ENCODE data around the gene CNTNAP3B. TPM values are rescaled to one million over a fixed set of nuclear protein-coding genes. Genes with fewer than 3 reads are reported as not detected.
"Not testable (repeated sequence)": the region's sequence is repeated elsewhere in the genome, so short reads cannot be mapped to it uniquely, and the experiment has no call there.

The CNTNAP3B gene
- total RNA-seq, 2 experiments from 2014 or later = not detected

- H3K36me3 Mint-ChIP-seq; H3K4me3 Mint-ChIP-seq; H3K4me1 Mint-ChIP-seq; CTCF ChIA-PET; H3K27me3 Mint-ChIP-seq; H3K27ac Mint-ChIP-seq; H3K9me3 Mint-ChIP-seq (ENCODE audit: low read depth); ATAC-seq; DNase-seq: not testable (repeated sequence)
These were observed 211.9 kb downstream of the CNTNAP3B start for GRCh38 chr9:41917374-41917773.

- ATAC-seq; H3K9me3 Mint-ChIP-seq (ENCODE audit: low read depth); H3K36me3 Mint-ChIP-seq; H3K4me1 Mint-ChIP-seq; H3K4me3 Mint-ChIP-seq; DNase-seq; CTCF ChIA-PET; H3K27me3 Mint-ChIP-seq; H3K27ac Mint-ChIP-seq: not testable (repeated sequence)
These were observed 223.7 kb downstream of the CNTNAP3B start for GRCh38 chr9:41905488-41905887.

- not testable (repeated sequence) for ATAC-seq, H3K4me3 Mint-ChIP-seq
These were observed 226.5 kb downstream of the CNTNAP3B start for GRCh38 chr9:41902762-41903161.

GRCh38 chr9:41898720-41899343, 230.4 kb downstream of the CNTNAP3B start:
- CTCF ChIA-PET; H3K4me3 Mint-ChIP-seq; H3K9me3 Mint-ChIP-seq (ENCODE audit: low read depth); H3K27me3 Mint-ChIP-seq; ATAC-seq; DNase-seq; H3K27ac Mint-ChIP-seq; H3K36me3 Mint-ChIP-seq; H3K4me1 Mint-ChIP-seq: not testable (repeated sequence)

More at GRCh38 chr9:41902762-41903161, 226.5 kb downstream of the CNTNAP3B start:
- CTCF ChIA-PET; H3K4me1 Mint-ChIP-seq; H3K36me3 Mint-ChIP-seq; H3K9me3 Mint-ChIP-seq (ENCODE audit: low read depth); H3K27me3 Mint-ChIP-seq; DNase-seq; H3K27ac Mint-ChIP-seq: not testable (repeated sequence)

- H3K27ac Mint-ChIP-seq; H3K4me1 Mint-ChIP-seq; H3K36me3 Mint-ChIP-seq; H3K9me3 Mint-ChIP-seq (ENCODE audit: low read depth); DNase-seq; ATAC-seq; H3K27me3 Mint-ChIP-seq; H3K4me3 Mint-ChIP-seq; CTCF ChIA-PET: not testable (repeated sequence)
These were observed 254.7 kb downstream of the CNTNAP3B start for GRCh38 chr9:41874557-41874956.

GRCh38 chr9:41855422-41855821, 273.8 kb downstream of the CNTNAP3B start:
- H3K4me3 Mint-ChIP-seq = not testable (repeated sequence)

GRCh38 chr9:41851848-41852740, 277.1 kb downstream of the CNTNAP3B start:
- H3K36me3 Mint-ChIP-seq; H3K27ac Mint-ChIP-seq; CTCF ChIA-PET; DNase-seq; H3K4me1 Mint-ChIP-seq; H3K9me3 Mint-ChIP-seq (ENCODE audit: low read depth); H3K27me3 Mint-ChIP-seq; ATAC-seq; H3K4me3 Mint-ChIP-seq: not testable (repeated sequence)

More at GRCh38 chr9:41855422-41855821, 273.8 kb downstream of the CNTNAP3B start:
- H3K27ac Mint-ChIP-seq; H3K9me3 Mint-ChIP-seq (ENCODE audit: low read depth); H3K36me3 Mint-ChIP-seq; CTCF ChIA-PET; ATAC-seq; H3K4me1 Mint-ChIP-seq; H3K27me3 Mint-ChIP-seq; DNase-seq: not testable (repeated sequence)

GRCh38 chr9:41847829-41848228, 281.4 kb downstream of the CNTNAP3B start:
- H3K4me3 Mint-ChIP-seq, H3K36me3 Mint-ChIP-seq, CTCF ChIA-PET: not testable (repeated sequence)

More at GRCh38 chr9:41847829-41848228, 281.4 kb downstream of the CNTNAP3B start:
- H3K4me1 Mint-ChIP-seq; H3K27me3 Mint-ChIP-seq; H3K9me3 Mint-ChIP-seq (ENCODE audit: low read depth); ATAC-seq; DNase-seq; H3K27ac Mint-ChIP-seq: not testable (repeated sequence)

Other genes starting within 250 kb of the CNTNAP3B start
- not detected for gene SPATA31A6, start 54.2 kb upstream of the CNTNAP3B start, total RNA-seq

Data from activated CD8-positive, alpha-beta memory T cell treated with anti-CD3 and anti-CD28 coated beads, Interleukin-2, amount 10 ng/mL, durations not matched to agents 7 days and 5 days (primary cell).